Ovary (tissue), 3 donors: ENCODE data around the gene KRT76.

Experiments used
- CTCF ChIP-seq, 3 donors: fragments of 450-650 bp in 2 of 3; fragments of 200-600 bp in 1 of 3; IDR thresholded peaks; one replicate each; pipeline versions ENCODE4 v1.5.1 to v1.8.0; 2016 to 2022; ENCODE audit warnings: antibody characterized with exemption in 3 of 3, mild to moderate bottlenecking in 1 of 3
- POLR2A ChIP-seq: fragments of 450-650 bp; IDR thresholded peaks from one replicate; pipeline ENCODE4 v1.6.1; 2017; ENCODE audit warnings: antibody characterized with exemption, mild to moderate bottlenecking, moderate library complexity
- donor health status: DM: no; HTN: no; CAD: no.

- TF ChIP-seq CTCF (IDR thresholded peaks at IDR 0.05) (no peak), POLR2A (no peak)
These were observed 6.6 kb upstream of the KRT76 start for GRCh38 chr12:52783563-52784316.
